ENCODE measurements around the gene PSMD4.

PSMD4 gene

DNA sequence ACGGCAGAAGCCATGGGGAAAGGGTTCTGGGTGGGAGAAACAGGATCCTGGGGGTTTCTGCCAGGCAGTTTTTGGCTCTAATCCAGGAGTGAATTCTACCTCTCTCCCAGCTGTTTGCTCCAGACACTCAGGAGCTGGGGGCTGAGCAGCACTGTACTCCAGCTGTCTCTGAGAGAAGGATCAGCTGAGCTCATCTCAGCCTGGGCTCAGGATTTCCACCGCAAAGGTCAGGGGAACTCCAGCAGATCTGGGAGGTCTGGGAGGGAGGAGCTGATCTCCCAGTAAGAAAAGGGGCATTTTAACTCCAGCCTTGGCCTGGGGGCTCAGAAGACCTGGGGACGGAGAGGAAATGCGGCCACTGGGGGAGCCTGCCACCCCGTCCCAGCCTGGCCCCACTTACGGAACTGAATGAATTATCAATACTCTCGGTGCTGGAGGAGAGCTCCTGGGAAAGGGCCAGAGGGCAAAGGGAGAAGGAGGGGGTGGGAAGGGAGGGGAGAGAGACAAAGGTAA is 55.3 kb downstream of the PSMD4 start:
- no peak for DNase-seq

DNA sequence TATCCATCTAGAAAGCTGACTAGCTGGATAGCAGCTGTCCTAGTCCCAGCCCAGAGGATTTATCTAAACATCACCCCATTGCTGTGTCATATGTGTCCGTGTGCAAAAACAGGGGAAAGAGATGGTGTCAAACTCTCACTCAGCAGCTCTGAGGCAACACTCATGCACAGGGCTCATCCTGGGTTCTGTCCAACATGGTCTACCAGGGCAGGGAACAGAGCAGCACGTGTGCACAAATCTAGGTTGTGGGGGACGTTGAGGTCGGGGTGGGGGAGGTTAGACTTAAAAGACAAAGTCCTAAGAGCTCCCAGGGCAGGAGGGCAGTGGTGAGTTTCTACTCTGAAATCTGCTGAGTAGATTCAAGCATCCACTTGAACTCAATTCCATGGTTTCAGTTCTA is 56.5 kb downstream of the PSMD4 start:
- DNase-seq = no peak

GRCh38 chr1:151311589-151312331 is 57.2 kb downstream of the PSMD4 start:
- no peak for DNase-seq

DNA sequence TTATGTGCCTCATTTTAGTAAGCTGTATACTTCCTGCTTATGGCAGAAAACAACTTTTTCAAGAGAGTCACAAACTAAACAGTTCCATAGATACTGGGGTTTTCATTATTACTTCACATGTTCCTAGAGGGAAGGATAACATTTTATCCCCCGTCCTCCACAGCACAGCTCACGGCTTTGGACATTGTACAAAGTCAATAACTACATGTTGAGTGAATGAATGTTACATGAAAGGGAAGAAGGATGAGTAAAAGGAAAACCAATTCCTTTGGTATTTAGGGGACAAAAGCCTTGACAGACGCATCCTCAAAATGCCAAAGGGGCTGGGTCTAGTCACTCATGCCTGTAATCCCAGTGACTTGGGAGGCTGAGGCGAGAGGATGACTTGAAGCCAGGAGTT is 57.9 kb downstream of the PSMD4 start:
- DNase-seq = no peak

- no peak for DNase-seq
Observed at GRCh38 chr1:151312826-151313225, 58.3 kb downstream of the PSMD4 start.

DNA sequence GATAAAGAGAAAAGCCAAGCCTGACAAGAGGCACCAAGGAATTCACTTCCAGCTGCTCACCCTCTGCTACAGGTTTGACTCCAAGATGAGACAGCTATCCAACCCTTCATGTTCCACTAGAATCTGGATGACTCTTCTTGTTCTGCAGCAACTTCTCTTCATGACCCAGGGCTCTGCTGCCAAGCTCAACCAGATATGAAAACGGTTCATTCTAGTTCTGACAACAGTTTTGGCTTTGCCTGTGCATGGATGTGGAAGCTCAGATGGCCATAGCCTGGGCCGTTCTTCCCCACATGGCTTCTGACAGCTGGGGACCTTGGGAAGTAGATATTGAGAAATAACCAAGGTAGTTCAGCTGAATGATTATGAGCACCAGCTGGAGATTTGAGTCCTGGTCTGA is 59.0 kb downstream of the PSMD4 start:
- no peak for DNase-seq

- no peak for DNase-seq
Observed at GRCh38 chr1:151314137-151314875, 59.8 kb downstream of the PSMD4 start.

DNA sequence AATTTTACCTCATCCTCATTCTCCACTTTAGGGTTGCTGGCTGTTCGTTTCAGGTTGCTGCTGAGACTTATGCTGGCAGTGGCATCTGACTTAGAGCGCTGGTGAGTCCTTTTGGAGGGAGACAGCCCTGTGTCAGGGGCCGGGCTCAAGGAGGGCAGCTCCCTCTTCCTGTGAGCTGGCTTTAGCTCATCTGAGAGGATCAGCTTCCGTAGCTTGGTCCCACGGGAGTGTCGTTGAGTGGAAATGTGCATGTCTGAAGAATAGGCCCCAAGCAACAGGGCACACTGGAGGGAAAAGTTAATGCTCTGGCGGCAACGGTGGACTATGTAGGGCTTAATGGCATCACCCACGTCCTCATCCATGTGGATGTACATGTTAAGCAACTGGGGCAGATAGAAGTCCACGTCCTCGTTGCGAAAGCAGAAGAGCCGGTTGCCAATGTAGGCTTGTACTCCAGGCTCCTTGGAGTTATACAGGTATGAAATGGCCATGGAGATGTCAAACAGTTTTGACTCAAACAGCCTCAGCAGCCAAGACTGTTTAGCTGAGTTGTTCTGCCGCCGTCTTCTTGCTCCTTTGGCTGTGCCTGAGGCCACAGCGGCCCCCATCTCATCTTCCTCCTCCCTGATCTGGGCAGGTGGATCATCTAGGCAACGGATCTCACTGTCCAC is 61.2 kb downstream of the PSMD4 start:
- no peak for DNase-seq
